Suprapubic skin (tissue), 3 donors: ENCODE measurements around the gene PDCD10.

Source experiments
- POLR2AphosphoS5 ChIP-seq, 3 donors: sonication (generic); formaldehyde crosslinking; IDR thresholded peaks; one replicate each; pipeline ENCODE4 v1.6.1; 2017; ENCODE audit warnings: antibody characterized with exemption in 3 of 3
- TF ChIP-seq, protein P1 (sequence below), 2 donors: fragments of 200-600 bp in 1 of 2; fragments of 450-650 bp in 1 of 2; sonication (generic) in 1 of 2; IDR thresholded peaks; one replicate each; pipeline ENCODE4 v1.5.1; 2016 to 2019; ENCODE audit warnings: antibody characterized with exemption in 2 of 2, mild to moderate bottlenecking in 1 of 2, moderate library complexity in 1 of 2

DNA sequence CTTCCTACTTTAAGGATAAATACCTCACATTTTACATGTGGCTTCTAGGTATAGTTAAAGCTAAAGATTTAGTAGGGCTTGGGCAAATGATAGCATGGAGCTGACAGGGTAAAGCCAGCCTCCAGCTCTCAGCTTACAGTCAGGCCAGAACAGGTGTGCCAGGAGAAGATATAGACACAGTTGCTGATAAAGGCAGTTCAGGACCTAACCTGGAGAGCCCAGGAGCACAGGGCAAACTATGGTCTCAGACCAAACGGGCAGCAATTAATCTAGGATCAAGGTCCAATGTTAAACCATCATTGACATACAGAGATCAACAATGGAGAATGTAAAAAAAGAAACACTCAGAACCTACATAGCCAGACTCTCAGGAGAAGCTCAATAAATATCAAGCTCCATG lies 84.9 kb downstream of the PDCD10 start:
- TF ChIP-seq, protein P1, sequence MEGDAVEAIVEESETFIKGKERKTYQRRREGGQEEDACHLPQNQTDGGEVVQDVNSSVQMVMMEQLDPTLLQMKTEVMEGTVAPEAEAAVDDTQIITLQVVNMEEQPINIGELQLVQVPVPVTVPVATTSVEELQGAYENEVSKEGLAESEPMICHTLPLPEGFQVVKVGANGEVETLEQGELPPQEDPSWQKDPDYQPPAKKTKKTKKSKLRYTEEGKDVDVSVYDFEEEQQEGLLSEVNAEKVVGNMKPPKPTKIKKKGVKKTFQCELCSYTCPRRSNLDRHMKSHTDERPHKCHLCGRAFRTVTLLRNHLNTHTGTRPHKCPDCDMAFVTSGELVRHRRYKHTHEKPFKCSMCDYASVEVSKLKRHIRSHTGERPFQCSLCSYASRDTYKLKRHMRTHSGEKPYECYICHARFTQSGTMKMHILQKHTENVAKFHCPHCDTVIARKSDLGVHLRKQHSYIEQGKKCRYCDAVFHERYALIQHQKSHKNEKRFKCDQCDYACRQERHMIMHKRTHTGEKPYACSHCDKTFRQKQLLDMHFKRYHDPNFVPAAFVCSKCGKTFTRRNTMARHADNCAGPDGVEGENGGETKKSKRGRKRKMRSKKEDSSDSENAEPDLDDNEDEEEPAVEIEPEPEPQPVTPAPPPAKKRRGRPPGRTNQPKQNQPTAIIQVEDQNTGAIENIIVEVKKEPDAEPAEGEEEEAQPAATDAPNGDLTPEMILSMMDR (IDR thresholded peaks at IDR 0.05): no peak
- TF ChIP-seq POLR2AphosphoS5 (IDR thresholded peaks at IDR 0.05): no peak
